ENCODE measurements around the gene OTUD5.

The OTUD5 gene

DNA sequence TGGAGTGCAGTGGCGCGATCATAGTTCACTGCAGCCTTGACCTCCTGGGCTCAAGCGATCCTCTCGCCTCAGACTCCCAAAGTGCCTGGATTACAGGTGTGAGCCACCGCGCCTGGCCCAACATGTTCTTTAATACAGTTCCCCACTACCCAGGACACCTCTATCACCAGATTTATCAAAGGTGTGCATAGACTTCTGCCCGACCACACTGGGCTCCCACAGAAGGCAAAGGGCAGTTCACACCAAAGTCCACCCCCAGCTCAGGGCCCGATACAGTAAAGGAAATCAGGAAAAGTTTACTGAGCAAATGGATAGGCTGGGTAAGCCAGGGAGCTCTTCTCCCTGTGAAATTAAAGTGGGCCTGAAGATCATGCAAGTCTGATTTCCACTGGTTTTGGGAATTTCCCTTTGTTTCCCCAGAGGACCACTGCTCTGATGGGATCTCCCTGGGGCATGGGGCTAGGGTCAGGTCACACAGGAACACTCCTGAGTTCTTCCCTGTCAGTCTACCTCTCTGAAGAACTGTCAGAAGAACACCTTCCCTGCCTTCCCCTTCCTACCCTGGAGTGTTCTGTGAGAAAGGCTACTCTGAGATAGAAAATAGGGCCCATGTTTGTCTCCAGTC, 20.9 kb downstream of the OTUD5 start:
- DNase-seq (ENCODE audit: low spot score), result no peak

GRCh38 chrX:48935301-48935670, 22.1 kb downstream of the OTUD5 start:
- DNase-seq (ENCODE audit: low spot score), result no peak

DNA sequence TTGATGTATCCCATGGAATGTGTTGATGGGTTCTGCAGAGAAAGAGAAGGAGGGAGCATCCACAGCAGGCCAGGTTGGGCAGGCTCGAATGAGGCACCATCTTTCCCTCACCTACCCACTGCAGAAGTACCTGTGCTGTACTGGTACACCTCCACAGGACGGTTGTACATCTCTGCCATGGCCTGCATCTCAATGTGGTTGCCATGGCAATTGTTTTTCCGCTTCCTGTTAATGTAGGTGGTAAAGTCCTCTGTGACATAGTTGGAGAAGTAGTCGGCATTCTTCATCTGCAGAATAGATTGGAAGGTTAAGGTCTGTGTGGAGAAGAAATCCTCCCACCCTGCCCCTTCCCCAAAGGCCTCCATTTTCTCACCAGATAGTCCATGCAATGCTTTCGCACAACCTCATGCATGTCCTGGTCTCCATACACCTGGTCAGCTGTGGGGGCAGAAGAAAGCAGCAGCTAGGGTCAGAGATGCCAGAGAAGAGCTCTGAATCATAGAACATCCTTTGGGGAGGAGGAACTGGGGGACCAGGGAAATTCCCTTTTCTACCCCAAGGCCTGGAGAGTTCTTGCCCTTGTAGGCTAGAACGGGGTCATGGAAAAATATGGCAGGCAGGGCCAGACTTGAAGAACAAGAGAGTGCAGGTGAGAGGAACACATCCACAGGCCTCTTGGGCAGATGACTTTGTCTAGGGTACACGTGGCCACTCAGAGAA, 22.7 kb downstream of the OTUD5 start:
- no peak for DNase-seq (ENCODE audit: low spot score)

DNA sequence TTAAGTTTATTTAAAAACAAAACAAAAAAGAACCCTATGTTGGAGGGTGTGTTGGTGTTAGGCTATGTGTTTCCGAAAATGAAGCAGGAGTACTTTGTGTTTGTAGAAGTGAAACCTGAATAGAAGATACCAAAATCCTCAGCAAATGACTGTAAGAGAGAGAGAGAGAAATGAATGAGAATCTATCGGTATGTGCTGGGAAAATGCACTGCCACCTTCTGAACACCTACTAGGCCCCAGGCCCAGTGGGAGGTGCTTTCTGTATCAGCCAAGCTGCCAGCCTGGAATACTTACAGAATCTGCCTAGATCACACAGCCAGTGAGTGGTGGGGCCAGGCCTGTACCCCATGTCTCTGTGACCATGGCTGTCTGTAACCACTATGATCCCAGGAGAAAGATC, 23.6 kb downstream of the OTUD5 start:
- DNase-seq (ENCODE audit: low spot score), result no peak

DNA sequence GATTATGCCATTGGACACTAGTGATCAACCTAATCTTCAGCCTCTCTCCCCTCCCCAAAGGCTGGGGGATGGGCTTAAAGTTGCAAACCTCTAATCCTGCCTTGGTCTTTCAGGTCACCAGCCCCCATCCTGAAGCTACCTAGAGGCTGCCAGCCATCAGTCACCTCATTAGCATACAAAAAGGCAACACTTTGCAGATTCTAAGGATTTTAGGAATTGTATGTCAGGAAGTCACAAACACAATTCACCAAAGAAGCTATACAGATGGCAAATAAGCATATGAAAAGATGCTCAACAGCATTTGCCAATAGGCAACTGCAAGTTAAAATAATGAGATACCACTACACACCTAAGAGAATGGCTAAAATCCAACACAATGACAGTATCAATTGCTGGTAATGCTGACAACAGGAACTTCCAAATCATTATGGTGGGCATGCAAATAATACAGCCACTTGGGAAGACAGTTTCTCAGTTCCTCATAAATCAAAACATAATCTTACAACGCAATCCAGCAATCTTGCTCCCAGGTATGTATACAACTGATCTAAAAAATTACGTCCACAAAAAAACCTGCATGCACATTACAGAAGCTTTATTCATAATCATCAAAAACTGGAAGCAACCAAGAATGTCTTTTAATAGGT, 29.5 kb downstream of the OTUD5 start:
- no peak for DNase-seq (ENCODE audit: low spot score)

DNA sequence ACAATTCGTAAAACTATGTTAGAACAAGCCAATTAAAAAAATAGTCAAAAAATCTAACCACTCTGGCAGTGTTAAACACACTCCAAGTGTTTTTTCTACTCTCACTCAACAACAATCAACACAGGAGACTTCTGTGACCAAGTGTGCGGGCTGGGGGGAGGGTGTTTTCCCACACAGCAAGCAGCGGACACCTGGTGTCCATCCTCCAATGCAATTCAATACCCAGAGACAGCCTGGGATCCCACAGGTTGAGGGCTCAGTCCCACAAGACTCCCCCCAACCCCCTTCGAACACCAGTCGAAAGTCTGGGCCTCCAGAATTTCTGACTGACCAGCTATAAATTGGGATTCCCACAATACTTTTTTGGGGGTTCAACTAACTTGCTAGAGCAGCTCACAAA, 30.3 kb downstream of the OTUD5 start:
- DNase-seq (ENCODE audit: low spot score), result no peak

DNA sequence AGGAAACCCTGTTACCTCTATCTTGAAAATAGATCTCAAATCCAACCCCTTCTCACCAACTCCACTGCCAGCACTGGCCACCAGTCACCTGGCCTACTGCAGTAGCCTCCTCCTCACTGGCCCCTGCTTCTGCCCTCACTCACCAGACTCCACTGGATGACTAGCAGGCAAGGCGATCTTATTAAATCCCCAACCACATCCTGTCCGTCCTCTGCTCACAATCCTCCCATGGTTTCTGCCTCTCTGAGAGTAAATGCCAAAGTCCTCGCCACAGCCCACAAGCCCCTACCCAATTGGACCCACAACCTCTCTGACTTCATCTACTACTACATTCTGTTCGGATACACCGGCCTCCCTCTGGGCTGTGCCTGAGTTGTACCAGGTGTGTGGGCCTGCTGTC, 33.1 kb downstream of the OTUD5 start:
- DNase-seq (ENCODE audit: low spot score), result no peak

GRCh38 chrX:48923771-48924170, 33.6 kb downstream of the OTUD5 start:
- DNase-seq (ENCODE audit: low spot score), result no peak

DNA sequence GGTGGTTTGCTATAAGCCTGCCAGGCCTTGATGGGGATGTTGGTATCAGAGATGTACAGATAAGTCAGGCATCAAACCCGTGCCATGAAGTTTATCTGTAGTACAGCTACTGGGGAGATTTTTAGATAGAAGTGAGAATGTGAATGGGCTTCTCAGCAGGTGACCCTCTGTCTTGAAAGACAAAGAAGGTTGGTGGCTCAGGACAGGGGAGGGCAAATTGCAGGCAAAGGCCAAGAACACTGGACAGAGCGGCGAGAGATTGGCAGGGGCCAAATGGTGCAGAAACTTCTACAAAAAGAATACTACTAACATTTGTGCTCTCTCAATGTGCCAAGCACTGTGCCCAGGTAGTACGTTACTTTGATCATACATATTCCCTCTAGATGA, 36.7 kb downstream of the OTUD5 start:
- no peak for DNase-seq (ENCODE audit: low spot score)

DNA sequence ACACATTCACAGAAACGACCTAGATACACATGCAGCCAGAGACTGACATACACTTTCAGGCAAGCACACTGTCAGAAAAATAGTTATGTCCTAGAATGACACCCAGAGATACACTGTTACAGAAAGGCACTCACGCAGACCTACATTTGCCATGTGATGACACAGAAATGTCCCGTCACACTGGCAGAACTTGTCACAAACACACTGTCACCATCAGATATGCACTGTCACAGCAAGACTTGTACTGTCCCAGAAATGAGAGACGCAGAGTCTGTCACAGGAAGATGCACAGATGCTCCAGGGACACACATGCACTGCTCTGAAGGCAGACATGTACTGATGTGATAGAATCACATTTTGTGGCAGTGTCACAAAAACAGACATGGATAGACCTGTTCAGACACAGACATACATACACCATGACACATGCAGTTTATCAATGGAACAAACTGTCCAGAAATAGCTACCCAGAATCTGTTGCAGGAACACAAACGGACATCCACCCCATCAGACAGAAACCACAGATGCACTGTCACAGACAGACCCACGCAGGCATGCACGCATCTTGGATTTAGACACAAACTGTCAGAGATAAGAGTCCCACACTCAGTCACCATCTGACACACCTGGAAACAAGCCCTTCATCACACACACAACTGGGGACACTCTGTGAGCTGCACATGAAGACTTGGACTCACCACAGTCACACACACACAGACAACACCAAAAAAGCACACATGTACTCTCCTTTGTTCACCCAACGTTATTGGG, 37.3 kb downstream of the OTUD5 start:
- peak; percentile 11 for DNase-seq (ENCODE audit: low spot score)

DNA sequence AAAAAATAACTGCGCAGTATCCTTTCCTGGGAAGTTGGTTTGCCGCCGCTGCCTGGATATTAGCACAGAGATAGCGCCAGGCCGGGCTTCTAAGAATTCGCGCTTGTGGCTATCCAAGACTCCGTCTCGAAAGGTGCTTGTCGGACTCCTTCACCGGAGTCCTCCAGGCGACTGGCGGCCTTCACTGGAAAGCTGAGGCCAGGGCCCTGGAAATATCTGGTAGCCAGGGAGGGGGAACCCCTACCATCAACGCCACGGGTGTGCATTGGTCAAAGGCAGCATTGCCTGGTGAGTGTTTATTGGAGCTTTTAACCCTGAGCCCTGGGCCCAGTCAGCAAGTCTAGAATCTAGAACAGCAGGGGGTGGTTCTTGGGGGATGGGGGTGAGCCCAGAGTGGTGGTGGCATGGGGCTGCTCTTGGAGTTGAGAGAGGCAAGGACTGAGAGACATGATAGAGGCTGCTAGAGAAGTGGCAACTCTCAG, 38.0 kb downstream of the OTUD5 start:
- DNase-seq (ENCODE audit: low spot score), result no peak

DNA sequence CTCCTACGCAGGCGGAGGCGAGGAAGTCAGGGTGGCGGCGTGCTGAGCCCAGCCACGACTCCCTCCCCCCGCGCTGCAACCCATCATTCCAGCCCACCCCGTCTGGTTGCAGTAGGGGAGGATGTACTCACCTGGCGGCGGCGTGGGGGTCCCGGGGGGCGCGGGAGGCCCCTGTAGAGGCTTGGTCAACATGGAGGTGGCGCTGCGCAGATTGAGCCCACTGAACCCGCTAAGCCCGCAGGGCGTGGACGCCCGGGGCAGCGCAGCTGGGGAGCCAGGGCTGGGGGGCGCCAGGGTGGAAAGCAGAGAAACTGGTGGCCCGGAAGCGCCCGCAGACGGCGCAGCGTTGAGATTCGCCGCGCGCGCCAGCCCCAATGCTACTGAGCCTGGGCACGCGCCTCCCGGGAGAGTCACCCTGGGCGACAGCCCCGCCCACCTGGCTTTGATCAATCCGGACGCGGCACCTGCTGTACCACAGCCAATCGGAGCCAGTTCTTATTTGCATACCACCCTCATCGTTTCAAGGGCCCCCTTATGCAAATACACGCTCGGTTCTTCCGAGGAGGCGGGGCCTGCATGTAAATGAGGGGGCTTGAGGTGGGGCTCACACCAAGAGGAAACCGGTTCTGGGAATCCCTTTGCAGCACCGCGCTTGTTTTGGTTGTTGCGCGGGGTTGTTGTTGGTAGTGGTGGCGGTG, 38.6 kb downstream of the OTUD5 start, which contains the start of gene PIM2:
Gene PIM2 (minus strand): TSS at position 382 of the 698 bp plus-strand sequence. CDS start 190 bp downstream, at position 192.
- DNase-seq (ENCODE audit: low spot score), result peak; percentile 90

DNA sequence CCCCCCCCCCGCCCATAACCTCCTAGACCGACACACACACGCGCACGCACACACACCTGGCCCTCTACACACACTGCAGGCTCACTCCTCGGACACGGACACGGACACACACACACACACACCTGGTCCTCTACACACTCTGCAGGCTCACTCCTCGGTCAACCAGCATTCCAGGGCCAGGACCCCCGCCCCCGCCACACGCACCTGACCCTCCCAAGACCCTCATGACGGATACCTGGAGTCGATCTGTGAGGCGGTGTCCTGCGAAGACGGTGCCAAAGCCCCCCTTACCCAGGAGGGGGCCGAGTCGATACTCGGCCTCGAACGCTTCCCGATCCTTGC, 39.1 kb downstream of the OTUD5 start:
- DNase-seq (ENCODE audit: low spot score), result no peak

- DNase-seq (ENCODE audit: low spot score), result peak; percentile 82
Measured at GRCh38 chrX:48917139-48918001, 40.0 kb downstream of the OTUD5 start.

- no peak for DNase-seq (ENCODE audit: low spot score)
Measured at GRCh38 chrX:48914593-48915493, 42.6 kb downstream of the OTUD5 start.

DNA sequence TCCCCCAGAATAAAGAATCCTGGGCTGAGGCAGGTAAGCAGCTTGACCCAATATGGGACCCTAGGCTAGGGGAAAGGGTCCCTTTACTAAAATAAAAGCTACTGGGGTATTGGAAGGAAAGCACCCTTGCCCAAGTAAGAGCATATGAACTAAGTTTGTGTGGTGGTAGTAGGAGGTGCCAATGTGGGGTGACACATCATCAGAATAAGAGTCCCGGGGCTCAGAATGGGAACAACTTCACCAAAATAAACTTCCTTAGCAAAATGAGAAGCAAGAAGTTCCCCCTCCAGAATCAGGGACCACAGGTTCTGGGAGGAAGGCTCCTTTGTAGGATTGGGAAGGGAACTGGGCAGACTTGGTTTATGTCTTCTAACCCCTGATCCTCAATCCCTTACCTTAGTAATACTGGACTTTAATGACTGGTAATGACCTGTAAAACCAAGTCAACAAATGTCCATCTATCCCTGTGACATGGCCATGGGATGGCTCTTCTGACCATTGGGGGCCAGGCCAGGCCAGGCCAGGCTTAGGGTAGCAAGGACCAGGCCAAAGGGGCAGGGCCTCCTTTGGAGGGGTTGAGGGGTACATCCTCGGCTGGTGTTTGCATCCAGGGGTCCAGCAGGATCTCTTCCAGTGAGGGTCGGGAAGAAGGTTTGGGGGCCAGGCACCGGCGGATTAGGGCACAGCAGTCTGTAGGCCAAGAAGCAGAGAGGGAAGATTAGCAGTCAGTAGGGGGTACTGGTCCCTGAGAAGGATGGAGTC, 43.6 kb downstream of the OTUD5 start:
- DNase-seq (ENCODE audit: low spot score), result no peak

DNA sequence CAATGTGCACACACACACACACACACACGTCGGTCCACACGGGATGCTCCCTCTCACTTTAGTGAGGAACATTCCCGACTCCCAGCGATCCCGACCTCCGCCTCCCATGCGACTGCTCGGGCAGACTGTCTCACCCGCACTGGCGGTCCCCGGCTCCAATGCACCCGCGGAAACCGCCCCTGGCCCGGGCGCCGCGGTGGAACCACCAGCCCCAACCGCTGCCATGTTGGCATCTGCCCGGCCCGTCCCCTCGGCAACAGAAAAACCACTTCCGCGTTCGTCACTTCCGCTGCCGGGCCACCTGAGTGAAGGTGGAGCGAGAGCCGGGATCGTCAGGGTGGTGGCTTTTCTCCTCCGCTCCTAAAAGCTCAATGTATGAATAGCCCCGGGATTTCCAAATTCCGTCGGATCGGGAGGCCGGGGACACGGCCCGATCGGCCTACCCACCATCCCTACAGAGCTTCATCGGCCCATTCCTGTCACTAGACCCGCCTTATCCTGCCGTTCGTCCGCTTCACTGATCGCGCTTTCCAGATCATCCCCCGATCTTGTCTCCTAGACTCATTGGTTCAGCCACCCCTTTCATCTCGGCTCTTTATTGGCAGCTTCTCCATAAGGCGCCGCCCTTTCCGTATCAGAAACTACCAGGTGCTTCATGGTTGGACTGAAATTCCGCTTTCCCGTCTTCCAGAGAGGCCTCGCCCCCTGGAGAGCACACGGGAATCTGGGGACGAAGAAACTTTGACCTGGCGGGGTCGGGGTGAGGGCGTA, 45.8 kb downstream of the OTUD5 start, which contains the start of gene SLC35A2:
Gene SLC35A2 (minus strand): TSS at position 235 of the 771 bp plus-strand sequence. CDS start 10 bp downstream, at position 225.
- peak; percentile 83 for DNase-seq (ENCODE audit: low spot score)

DNA sequence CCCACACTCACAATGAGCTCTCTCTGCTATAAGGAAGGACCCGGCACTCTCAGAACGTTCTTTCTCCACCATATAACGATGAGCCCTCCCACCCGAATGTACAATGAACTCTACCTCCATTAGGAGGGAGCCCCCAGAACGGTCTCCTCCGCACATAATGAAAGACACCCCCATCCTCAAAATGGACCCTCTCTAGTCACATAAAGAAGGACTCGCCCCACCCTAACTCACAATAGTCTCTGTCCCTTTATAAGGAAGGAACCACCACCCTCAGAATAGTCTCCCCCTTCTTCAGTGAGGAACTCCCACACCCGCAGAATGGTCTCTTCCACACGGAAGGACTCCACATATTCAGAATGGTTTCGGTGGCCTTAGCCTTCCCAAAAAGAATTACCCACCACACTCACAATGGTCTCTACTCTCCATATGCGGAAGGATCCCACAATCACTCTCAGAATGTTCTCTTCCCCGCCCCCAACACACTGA, 46.4 kb downstream of the OTUD5 start:
- peak; percentile 6 for DNase-seq (ENCODE audit: low spot score)

Measured in Ammon's horn (tissue), 1 donor.